ENCODE measurements around the gene RFLNA. TPM values are rescaled to one million over a fixed set of nuclear protein-coding genes. Genes with fewer than 3 reads are reported as not detected.
A peak's percentile ranks its signal among the peaks of the same experiment; 100 is the strongest.

RFLNA gene
- total RNA-seq, 1 donor from 2014 or later, result 0.20 TPM

GRCh38 chr12:124358572-124358971 lies 63.7 kb downstream of the RFLNA start:
- no peak for DNase-seq (ENCODE audit: low read depth in 2 of 2)

DNA sequence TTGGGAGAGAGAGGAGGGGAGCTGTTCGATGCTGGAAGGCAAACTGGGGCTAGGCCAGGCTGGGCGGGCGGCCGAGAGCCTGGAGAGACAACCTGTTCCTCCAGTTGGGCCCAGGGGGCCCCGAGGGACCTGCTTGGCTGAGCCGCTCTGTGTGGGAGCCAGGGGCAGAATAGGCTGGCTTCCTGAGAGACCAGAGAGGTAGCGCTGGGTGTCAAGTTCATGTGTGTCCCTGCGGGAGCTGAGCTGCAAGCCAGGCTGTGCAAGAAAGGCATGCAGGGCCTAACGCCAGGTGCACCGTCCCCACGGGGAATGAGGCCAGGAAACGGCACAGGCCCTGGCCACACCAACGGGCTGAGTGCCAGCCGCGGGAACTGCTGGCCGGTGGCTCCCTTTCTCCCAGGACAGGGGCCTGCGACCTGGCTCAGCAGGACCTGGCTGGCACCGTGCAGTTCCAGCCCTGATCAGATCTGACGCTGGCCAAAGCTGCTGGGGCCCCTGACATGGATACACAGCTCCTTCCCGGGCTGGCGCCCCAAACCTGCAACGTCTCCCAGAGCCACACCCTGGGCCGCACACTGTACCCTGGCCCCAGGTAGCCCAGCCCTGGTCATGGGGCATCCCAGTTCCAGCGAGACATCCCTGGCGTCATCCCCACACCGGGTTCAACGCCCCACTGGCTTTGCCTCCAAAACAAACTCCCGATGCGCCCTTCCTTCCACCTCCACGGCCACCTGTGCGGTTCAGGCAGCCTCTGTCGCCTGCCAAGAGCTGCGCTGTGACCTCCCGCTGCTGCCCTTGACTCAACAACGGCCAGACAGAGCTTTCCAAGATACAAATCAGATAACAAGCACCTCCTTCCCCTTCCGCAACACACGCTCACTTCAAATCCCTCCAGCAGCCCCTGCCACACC lies 65.0 kb downstream of the RFLNA start:
- peak in 1 of 2 donors; percentile 44 for DNase-seq (ENCODE audit: low read depth in 2 of 2)

GRCh38 chr12:124361074-124361970 lies 66.4 kb downstream of the RFLNA start:
- DNase-seq (ENCODE audit: low read depth in 2 of 2), result no peak

- no peak for DNase-seq (ENCODE audit: low read depth in 2 of 2)
Measured at GRCh38 chr12:124361996-124362395, 67.1 kb downstream of the RFLNA start.

DNA sequence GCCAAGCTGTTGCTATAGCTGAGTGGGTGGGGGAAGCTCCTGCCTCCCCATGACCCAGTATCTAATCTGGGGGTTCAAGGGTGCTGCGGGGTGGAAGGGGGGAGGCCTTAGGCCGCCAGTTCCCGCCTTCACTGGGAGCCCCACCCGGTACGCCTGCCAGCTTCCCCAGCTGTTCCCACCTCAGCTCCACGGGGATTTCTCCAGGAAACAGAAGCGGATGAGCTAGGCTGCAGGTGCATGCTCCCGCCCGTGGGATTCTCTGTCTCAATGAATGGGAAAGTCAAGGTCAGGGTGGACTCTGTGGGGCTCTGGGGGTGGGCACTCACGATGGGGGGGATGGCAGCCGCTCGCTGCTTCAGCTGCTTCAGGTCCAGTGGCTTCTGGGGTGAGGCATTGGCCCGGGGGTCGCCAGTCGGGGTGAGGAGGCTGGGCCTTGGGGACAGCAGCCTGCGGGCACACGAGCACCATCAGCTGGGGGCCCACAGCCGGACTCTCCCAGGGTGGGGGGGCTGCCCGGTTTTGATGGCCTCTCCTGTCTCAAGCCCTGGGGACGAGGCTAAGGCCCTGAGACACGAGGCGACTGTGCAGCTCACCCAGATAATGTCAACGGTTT lies 68.6 kb downstream of the RFLNA start:
- DNase-seq (ENCODE audit: low read depth in 2 of 2), result peak; percentile 35 to 50

GRCh38 chr12:124364543-124364942 lies 69.7 kb downstream of the RFLNA start:
- DNase-seq (ENCODE audit: low read depth in 2 of 2), result no peak
